ENCODE measurements around the gene NPHS1. TPM values are rescaled to one million over a fixed set of nuclear protein-coding genes. Genes with fewer than 3 reads are reported as not detected.
"Not testable (repeated sequence)": the region's sequence is repeated elsewhere in the genome, so short reads cannot be mapped to it uniquely, and the experiment has no call there.

Gene NPHS1
- total RNA-seq, 1 donor from 2014 or later: not detected

GRCh38 chr19:35843676-35844481 is 8.4 kb downstream of the NPHS1 start:
- TF ChIP-seq POLR2AphosphoS5 (IDR thresholded peaks at IDR 0.05; ENCODE audit: insufficient read depth in 1 of 2, low read depth in 1 of 2) (no peak), POLR2A (IDR thresholded peaks at IDR 0.05) (no peak), CTCF (IDR thresholded peaks at IDR 0.05) (no peak)
- intact Hi-C loops (cut with DNase I): no loop called here

GRCh38 chr19:35842666-35843272 is 9.5 kb downstream of the NPHS1 start:
- intact Hi-C loops (cut with DNase I): no loop called here
- no peak for DNase-seq (ENCODE audit: extremely low spot score in 2 of 2)
- TF ChIP-seq POLR2A (IDR thresholded peaks at IDR 0.05) (no peak), POLR2AphosphoS5 (IDR thresholded peaks at IDR 0.05; ENCODE audit: insufficient read depth in 1 of 2, low read depth in 1 of 2) (no peak), CTCF (IDR thresholded peaks at IDR 0.05) (no peak)
- Histone ChIP-seq H3K36me3 (no peaks in the 10 kb centered on the region), H3K4me1 (peaks cover 22% of the 10 kb centered on the region), H3K4me3 (no peak overlapping the region), H3K9me3 (no peaks in the 10 kb centered on the region), H3K27ac (no peak overlapping the region), H3K27me3 (peaks cover 9% of the 10 kb centered on the region)

More at GRCh38 chr19:35843676-35844481, 8.4 kb downstream of the NPHS1 start:
- Histone ChIP-seq H3K4me3 (no peak overlapping the region), H3K27me3 (peaks cover 9% of the 10 kb centered on the region), H3K4me1 (peaks cover 22% of the 10 kb centered on the region), H3K27ac (no peak overlapping the region), H3K36me3 (no peaks in the 10 kb centered on the region), H3K9me3 (no peaks in the 10 kb centered on the region)
- DNase-seq (ENCODE audit: extremely low spot score in 2 of 2): no peak

DNA sequence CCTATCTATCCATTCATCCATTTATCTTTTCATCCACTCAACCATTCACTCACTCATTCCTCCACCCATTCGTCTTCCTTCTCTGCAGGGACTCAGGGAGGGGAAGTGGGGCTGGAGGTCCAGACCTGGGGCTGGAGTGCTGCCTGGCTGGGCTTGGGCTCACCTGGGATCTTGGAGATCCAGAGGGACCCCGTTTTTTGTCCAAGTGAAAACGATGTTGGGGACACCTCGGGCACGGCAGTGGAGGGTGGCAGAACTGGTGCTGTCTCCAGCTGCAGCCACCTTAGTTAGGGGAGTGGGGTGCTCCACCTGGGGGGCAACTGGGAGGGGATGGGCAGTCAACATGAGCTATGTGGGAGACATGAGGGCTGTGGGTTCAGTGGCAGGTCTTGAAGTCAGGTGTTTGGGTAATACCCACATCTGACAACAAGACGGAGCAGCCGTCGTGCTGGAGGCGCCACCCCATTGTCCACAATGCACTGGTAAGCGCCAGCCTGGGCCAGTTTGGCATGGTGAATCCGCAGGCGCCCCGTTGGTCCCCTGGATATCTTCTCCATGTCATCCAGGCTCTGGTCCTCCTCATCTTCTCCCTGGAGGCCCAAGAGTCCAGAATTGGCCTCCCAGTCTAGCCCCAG is 10.2 kb downstream of the NPHS1 start:
- TF ChIP-seq POLR2AphosphoS5 (IDR thresholded peaks at IDR 0.05; ENCODE audit: insufficient read depth in 1 of 2, low read depth in 1 of 2) (no peak), CTCF (IDR thresholded peaks at IDR 0.05) (no peak), POLR2A (IDR thresholded peaks at IDR 0.05) (no peak)
- Histone ChIP-seq H3K4me1 (peaks cover 22% of the 10 kb centered on the region), H3K27me3 (peaks cover 9% of the 10 kb centered on the region), H3K9me3 (no peaks in the 10 kb centered on the region), H3K4me3 (no peak overlapping the region), H3K36me3 (no peaks in the 10 kb centered on the region), H3K27ac (no peak overlapping the region)
- DNase-seq (ENCODE audit: extremely low spot score in 2 of 2): no peak
- intact Hi-C loops (cut with DNase I): no loop called here

- H3K9me3 ChIP-seq; DNase-seq (ENCODE audit: extremely low spot score in 2 of 2); H3K4me3 ChIP-seq; H3K27me3 ChIP-seq; intact Hi-C loops (cut with DNase I); H3K27ac ChIP-seq; H3K4me1 ChIP-seq; H3K36me3 ChIP-seq: not testable (repeated sequence)
These were observed 16.2 kb downstream of the NPHS1 start for GRCh38 chr19:35836096-35836495.

- TF ChIP-seq POLR2AphosphoS5 (IDR thresholded peaks at IDR 0.05; ENCODE audit: insufficient read depth in 1 of 2, low read depth in 1 of 2) (no peak), POLR2A (IDR thresholded peaks at IDR 0.05) (no peak), CTCF (IDR thresholded peaks at IDR 0.05) (no peak)
- no peak for DNase-seq (ENCODE audit: extremely low spot score in 2 of 2)
- H3K9me3 ChIP-seq: no peaks in the 10 kb centered on the region
- intact Hi-C loops (cut with DNase I): no loop called here
- no peaks in the 10 kb centered on the region for H3K36me3 ChIP-seq
- H3K27me3 ChIP-seq: no peaks in the 10 kb centered on the region
- H3K4me3 ChIP-seq: no peak overlapping the region
- H3K27ac ChIP-seq: no peak overlapping the region
- H3K4me1 ChIP-seq: no peaks in the 10 kb centered on the region
These were observed 18.3 kb downstream of the NPHS1 start for GRCh38 chr19:35833972-35834371.

All from vagina (tissue), 2 donors.